NCI-H128 (cell line): ENCODE results near the gene LRRC7.

Experiments
- DNase-seq: peaks from one replicate; lab custom pipeline; 2025; ENCODE audit not compliant: unreplicated experiment; lab: John Stamatoyannopoulos, UW

The LRRC7 gene

DNA sequence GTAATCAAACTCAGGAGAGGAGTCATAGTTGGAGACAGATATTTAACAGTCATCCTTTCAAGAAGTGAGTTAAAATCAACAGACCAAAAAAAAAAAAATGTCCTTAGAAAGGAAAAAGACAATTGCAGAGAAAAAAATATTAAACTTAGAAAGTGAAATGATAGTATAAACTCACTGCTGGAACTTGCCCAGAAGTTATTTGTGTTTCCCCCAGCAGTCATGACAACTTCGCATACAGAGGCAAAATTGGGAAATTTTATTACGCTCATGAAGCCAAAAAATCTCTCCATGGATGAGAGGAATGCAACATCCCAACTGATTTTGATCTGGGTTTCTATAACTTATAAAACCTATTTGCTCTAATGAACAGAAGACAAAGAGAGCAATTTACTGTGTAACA, 198.2 kb downstream of the LRRC7 start:
- no peak for DNase-seq

GRCh38 chr1:69766431-69767180, 198.9 kb downstream of the LRRC7 start:
- no peak for DNase-seq

DNA sequence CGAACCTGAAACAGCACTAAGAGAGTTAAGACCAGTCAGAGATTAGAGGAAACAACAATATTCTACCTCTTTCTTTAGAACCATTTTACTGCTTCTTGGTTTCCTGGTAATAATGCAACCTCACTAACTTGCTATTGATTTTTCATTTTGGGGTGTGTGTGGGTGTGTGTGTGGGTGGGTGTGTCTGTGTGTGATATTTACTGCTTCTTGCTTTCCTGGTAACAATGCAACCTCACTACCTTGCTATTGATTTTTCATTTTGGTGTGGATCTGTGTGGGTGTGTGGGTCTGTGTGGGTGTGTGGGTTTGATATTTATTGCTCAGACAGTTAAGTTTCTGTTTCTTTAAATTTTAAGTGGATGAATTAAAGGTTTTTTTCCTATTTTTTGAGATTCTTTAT, 208.8 kb downstream of the LRRC7 start:
- DNase-seq, result no peak

- DNase-seq, result no peak
Observed at GRCh38 chr1:69777423-69777822, 209.7 kb downstream of the LRRC7 start.

DNA sequence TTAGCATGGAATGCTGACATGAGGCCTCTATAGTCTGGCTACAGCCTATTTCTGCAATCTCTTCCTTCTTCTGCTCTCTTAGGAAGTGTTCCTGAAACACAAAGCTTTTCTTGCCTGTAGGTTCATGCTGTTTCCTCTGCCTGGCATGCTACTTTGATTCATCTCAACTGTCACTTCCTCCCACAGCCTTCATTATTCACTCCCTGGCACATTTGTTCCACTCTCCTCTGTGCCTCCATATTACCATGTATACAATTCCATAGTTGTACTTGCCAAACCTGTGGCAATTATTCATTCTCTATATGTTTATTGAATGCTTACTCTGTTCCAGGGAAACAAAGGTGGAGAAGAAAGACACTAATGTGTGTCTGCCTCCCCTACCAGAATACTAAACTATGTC, 210.2 kb downstream of the LRRC7 start:
- no peak for DNase-seq

DNA sequence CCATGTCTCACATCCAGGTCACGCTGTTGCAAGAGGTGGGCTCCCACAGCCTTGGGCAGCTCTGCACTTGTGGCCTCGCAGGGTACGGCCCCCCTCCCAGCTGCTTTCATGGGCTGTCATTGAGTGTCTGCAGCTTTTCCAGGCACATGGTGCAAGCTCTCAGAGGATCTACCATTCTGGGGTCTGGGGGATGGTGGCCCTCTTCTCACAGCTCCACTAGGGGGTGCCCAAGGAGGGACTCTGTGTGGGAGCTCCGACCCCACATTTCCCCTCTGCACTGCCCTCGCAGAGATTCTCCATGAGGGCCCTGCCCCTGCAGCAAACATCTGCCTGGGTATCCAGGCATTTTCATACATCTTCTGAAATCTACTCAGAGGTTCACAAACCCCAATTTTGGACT, 219.4 kb downstream of the LRRC7 start:
- no peak for DNase-seq

GRCh38 chr1:69791311-69791710, 223.6 kb downstream of the LRRC7 start:
- DNase-seq, result no peak

- DNase-seq, result no peak
Observed at GRCh38 chr1:69794831-69795230, 227.1 kb downstream of the LRRC7 start.

DNA sequence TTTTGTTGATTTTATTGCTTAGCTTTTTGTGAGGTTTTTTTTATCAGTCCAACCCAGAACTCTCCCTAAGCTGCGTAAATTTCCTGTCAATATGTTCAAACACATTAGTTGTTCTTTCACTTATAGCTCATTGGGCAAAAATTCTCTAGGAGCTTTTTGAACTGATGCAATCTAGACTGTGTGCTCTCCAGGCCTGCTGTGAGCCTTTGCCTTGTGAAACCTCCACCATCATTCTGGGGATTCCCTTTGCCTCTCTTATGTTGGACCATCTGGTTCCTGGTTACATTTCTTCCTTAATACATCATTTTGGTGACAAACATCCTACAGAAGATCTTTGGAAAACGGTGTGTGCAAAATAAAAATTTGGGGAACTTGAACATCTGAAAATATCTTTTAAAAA, 247.2 kb downstream of the LRRC7 start:
- DNase-seq, result no peak

DNA sequence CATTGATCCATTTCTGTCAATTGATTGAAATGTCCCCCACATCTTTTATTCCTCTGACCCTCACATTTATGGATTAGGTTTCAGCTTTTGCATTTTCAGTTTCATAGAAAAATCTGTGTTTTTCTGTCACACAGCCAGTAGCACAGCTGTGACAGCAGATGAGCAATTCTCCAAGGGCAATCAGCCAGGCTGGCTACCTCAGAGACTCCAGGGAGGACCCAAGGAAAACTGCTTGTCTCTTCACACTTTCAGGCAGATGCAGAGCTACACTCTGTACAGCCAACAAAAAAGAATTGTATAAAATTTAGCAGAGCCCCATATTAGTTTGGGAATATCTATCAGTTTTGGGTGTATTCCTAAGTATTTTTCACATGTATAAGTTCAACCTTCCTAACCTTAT, 257.2 kb downstream of the LRRC7 start:
- DNase-seq, result no peak

DNA sequence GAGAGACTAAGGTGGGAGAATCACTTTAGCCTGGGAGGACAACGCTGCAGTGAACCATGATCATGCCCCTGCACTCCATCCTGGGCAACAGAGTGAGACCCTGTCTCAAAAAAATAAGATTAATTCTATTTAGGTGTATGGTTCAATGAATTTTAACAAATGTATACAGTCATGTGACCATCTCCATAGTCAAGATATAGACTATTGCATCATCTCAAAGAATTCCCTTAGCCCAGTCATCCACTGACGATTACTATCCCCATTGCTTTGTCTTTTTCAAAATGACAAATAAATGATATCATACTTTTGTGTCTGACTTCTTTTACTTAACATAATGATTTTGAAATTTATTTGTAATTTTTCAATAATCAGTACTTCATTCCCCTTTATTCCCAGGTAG, 260.0 kb downstream of the LRRC7 start:
- no peak for DNase-seq

DNA sequence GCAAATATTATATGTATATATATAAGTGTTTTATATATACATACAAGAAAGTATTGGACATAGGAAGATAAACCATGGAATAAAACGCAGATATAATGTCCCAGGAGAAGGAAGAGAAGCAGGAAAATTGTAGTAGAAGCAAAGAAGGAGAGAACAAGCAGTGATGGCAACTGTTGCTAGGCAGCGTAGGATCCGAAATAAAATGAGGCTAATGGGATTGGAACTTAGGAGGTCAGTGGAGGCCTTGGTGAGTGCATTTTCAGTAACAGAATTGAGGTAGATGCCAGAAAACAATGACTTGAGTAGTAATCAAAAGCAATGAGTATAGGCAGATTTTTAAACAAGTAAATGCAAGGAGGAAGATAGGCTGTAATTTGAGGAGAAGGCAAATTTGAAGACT, 265.8 kb downstream of the LRRC7 start:
- DNase-seq, result no peak

GRCh38 chr1:69834336-69834735, 266.6 kb downstream of the LRRC7 start:
- no peak for DNase-seq

GRCh38 chr1:69835955-69836354, 268.2 kb downstream of the LRRC7 start:
- no peak for DNase-seq

GRCh38 chr1:69836971-69837636, 269.4 kb downstream of the LRRC7 start:
- DNase-seq, result no peak

DNA sequence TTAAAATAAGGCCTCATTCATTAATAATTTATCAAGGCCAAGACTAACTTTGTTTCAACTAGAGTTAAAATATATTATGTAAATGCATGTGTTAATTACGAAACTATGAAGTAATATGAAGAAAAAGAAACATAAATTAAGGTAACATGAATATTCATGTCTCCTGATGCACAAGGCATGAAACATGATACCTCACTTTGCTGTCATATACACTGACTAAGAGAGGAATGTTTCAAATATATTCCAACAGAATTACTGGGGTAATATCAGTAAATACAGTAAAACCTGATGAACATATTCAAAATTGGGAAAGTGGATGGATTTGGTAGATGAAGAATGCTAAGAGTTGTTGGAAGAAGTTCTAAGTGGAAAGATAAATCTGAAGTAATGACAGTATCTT, 274.6 kb downstream of the LRRC7 start:
- no peak for DNase-seq

DNA sequence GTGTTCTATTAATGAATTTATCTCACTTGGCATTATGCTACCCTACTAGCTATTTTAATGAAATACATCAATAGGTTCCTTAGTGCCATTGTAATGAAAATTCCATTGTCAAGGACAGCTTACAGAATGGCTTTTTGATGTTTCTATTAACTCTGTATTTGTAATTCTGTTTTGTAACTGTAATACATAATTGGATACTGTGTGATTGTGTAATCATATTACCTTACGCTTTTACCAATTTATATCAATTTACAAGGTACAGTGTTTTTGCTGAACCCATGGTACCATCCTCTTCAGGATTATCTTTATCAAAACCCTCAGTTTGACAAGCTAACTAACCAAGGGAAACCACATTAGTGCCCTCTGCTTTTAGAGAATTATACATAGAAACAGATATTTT, 277.9 kb downstream of the LRRC7 start:
- no peak for DNase-seq

DNA sequence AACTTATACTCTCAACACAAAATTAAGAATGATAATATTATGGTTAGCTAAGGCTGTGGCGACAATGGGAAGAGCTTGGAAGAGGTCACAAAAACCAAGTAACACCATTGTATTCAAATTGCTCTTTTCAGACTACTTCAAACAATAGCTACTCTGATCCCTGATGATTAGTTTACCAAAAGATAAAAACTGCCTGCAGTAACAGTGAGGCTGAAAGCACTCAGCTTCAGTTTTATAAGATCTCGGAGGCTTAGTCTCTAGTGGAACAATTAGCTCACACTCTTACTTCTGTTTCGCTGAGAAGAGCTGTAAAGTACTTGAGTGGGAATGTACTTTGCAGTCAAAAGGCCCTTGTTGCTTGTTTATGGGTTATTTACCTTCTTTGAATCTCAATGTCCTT, 278.5 kb downstream of the LRRC7 start:
- DNase-seq, result peak; percentile 33

- DNase-seq, result no peak
Observed at GRCh38 chr1:69847670-69848069, 279.9 kb downstream of the LRRC7 start.

DNA sequence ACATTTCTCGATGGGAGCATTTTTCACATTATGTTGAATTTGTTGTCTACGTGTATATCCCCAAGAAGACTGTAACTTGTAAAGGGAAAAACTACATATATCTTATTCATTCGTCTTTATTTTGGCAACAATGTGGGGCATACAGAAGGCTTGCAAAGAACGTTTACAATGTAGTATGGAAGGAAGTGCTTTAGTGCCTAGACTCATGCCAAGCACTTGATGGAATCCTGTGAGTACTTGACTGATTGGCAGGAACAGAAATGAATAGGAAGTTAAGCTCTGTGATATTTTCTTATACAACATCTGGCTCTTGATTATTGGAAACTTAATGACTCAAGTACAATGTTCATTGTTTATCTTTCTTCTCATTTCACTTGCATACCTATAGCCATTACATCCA, 284.4 kb downstream of the LRRC7 start:
- DNase-seq, result no peak

GRCh38 chr1:69852706-69853105, 285.0 kb downstream of the LRRC7 start:
- no peak for DNase-seq

- no peak for DNase-seq
Observed at GRCh38 chr1:69858534-69858933, 290.8 kb downstream of the LRRC7 start.

GRCh38 chr1:69861641-69862040, 293.9 kb downstream of the LRRC7 start:
- no peak for DNase-seq
